ENCODE data around the gene TBC1D8. TPM values are rescaled to one million over a fixed set of nuclear protein-coding genes. Genes with fewer than 3 reads are reported as not detected.
A peak's percentile ranks its signal among the peaks of the same experiment; 100 is the strongest.

The TBC1D8 gene
- total and polyA plus RNA-seq, 7 donors: 8.7 to 163 (median 50.4) TPM

DNA sequence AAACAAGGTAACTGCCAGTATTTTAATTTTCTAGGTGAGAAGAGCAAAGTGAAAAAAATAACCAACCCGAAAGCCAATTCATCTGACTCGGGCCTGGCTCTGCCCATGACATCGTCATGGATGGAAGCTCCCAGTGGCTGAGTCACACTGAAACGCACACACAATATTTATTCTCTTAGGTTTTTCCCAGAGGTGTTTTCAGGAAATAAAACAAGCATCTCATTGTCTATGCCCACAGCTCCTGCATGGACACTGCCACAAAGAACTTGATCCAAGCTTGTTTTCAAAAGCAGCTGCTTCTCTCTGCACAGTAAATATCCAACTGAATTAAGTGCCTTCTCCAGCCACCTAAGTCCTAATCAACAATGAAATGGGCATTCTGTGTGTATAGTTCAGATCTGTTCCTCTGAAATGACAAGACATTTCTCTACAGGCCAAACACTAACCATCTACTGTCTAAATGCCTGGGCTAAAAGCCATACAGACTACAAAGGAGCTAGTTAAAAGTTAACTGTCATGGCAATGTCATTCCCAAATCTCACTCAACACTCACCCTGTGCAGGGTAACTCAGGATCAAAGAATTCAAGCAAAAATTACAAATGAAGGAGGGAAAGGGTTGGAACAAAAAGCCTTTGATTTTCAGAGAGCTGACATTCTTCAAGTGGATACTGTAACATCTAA lies 86.2 kb downstream of the TBC1D8 start:
- Histone ChIP-seq H3K4me1 (peaks cover 44% of the 10 kb centered on the region), H3K9me3 (no peaks in the 10 kb centered on the region), H3K27ac (peak overlapping the region; percentile 70), H3K27me3 (ENCODE audit: insufficient read depth in 3 of 3, low read length in 2 of 3) (no peaks in the 10 kb centered on the region), H3K4me3 (no peak overlapping the region), H3K36me3 (ENCODE audit: insufficient read depth in 1 of 2, low read depth in 1 of 2) (no peaks in the 10 kb centered on the region)
- DNase-seq: no peak
- ATAC-seq: peak in 1 of 4 donors; percentile 26
- WGBS, 3 donors: 25 to 53% (median 40%) methylated on average over 4 of the region's 4 CpGs
- TF ChIP-seq, protein P1, sequence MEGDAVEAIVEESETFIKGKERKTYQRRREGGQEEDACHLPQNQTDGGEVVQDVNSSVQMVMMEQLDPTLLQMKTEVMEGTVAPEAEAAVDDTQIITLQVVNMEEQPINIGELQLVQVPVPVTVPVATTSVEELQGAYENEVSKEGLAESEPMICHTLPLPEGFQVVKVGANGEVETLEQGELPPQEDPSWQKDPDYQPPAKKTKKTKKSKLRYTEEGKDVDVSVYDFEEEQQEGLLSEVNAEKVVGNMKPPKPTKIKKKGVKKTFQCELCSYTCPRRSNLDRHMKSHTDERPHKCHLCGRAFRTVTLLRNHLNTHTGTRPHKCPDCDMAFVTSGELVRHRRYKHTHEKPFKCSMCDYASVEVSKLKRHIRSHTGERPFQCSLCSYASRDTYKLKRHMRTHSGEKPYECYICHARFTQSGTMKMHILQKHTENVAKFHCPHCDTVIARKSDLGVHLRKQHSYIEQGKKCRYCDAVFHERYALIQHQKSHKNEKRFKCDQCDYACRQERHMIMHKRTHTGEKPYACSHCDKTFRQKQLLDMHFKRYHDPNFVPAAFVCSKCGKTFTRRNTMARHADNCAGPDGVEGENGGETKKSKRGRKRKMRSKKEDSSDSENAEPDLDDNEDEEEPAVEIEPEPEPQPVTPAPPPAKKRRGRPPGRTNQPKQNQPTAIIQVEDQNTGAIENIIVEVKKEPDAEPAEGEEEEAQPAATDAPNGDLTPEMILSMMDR (IDR thresholded peaks at IDR 0.05): no peak
- intact Hi-C loops (cut with DNase I): no loop called here

DNA sequence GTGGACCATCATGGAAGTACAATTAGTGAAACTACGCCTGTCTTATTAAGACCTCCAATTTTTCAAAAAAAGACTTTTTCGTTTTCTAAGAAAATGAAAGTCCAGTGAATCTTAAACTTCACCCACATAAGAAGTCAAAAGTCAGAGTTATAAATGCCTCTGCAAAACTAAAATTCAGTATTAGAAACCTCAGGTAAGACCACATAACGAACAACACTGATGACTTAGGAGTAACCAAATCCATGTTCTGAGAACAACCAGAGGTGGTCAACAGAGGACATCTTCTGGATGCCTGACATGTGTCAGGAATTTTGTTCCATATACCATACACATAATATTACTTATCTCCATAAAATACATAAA lies 86.7 kb downstream of the TBC1D8 start:
- Histone ChIP-seq H3K9me3 (no peaks in the 10 kb centered on the region), H3K4me3 (no peak overlapping the region), H3K27me3 (ENCODE audit: insufficient read depth in 3 of 3, low read length in 2 of 3) (no peaks in the 10 kb centered on the region), H3K36me3 (ENCODE audit: insufficient read depth in 1 of 2, low read depth in 1 of 2) (no peaks in the 10 kb centered on the region), H3K27ac (peak overlapping the region; percentile 70), H3K4me1 (peaks cover 44% of the 10 kb centered on the region)
- intact Hi-C loops (cut with DNase I): no loop called here
- DNase-seq: no peak
- TF ChIP-seq, protein P1 (IDR thresholded peaks at IDR 0.05): no peak
- 80 to 96% (median 93%) methylated on average over 3 of the region's 3 CpGs for WGBS, 3 donors
- no peak for ATAC-seq

DNA sequence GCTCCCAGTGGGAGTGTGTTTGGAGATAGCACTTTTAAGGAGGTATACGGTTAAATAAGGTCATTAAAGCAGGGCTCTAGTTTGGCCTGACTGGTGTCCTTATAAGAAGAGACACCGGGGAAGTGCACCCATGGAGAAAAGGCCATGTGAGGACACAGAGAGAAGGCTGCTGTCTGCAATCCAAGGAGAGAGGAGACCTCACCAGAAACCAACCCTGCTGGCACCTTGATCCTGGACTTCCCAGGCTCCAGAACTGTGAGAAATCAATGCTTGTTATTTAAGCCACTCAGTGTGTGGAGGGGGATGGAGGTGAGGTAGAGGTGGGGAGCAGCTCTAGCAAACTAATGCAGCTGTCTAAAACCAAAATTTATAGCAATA lies 87.1 kb downstream of the TBC1D8 start:
- no peak for DNase-seq

DNA sequence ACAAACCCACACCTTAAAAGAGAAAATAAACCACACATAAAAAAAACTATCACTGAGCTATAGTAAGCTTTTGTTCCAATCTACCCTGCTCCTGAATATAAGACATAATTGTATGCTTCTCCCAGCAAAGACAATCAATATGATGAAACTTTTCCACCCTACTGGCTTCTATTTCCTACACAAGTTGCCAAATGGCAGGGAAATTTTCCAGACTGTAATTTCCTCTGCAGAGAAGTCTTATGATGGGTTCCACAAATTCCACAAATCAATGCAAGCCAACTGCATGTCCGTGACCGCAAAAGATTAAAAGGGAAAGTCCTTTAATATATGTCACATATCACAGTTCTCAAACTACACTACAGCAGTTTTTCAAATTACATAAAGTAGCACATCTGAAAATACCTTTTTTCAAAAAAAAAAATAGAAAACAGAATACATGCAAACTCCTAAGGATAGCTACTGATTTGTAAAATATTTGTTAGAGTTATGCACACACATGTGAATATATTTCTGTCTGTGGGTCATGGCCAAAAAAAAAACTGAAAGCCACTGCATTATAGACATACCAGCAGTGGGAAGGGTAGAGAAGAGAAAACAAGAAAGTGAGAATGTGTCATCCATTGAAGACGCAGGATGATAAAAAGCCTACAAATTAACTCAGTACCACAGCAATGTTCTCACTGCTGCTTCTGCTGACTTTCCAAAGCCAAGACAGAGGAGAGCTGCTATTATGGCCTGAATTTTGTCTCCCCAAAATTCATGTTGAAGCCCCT lies 87.6 kb downstream of the TBC1D8 start:
- H3K27me3 ChIP-seq (ENCODE audit: insufficient read depth in 3 of 3, low read length in 2 of 3): no peaks in the 10 kb centered on the region
- H3K9me3 ChIP-seq: no peaks in the 10 kb centered on the region
- peaks cover 0 to 9% of the 10 kb centered on the region in 2 donors for H3K36me3 ChIP-seq (ENCODE audit: insufficient read depth in 1 of 2, low read depth in 1 of 2)
- TF ChIP-seq, protein P1 (IDR thresholded peaks at IDR 0.05): no peak
- WGBS, 3 donors: 16 to 24% (median 20%) methylated on average over 3 of the region's 3 CpGs
- peak overlapping the region; percentile 60 for H3K27ac ChIP-seq
- H3K4me3 ChIP-seq: no peak overlapping the region
- H3K4me1 ChIP-seq: peaks cover 44% of the 10 kb centered on the region
- DNase-seq (no peak), ATAC-seq (no peak)
- intact Hi-C loops (cut with DNase I): no loop called here

More for the DNA sequence above, 87.1 kb downstream of the TBC1D8 start:
- TF ChIP-seq, protein P1 (IDR thresholded peaks at IDR 0.05): no peak
- intact Hi-C loops (cut with DNase I): no loop called here
- WGBS, 3 donors: 35 to 54% (median 35%) methylated on average over 2 of the region's 2 CpGs
- H3K4me3 ChIP-seq: no peak overlapping the region
- peak in 1 of 4 donors; percentile 14 for ATAC-seq
- no peaks in the 10 kb centered on the region for H3K27me3 ChIP-seq (ENCODE audit: insufficient read depth in 3 of 3, low read length in 2 of 3)
- peak overlapping the region; percentile 60 for H3K27ac ChIP-seq
- H3K4me1 ChIP-seq: peaks cover 44% of the 10 kb centered on the region
- peaks cover 0 to 3% of the 10 kb centered on the region in 2 donors for H3K36me3 ChIP-seq (ENCODE audit: insufficient read depth in 1 of 2, low read depth in 1 of 2)
- H3K9me3 ChIP-seq: no peaks in the 10 kb centered on the region

All from psoas muscle (tissue), 8 donors.